GM23338 (cell line): ENCODE measurements around the gene MLH1. TPM values are rescaled to one million over a fixed set of nuclear protein-coding genes. Genes with fewer than 3 reads are reported as not detected.

ENCODE experiments used
- ATAC-seq: fragments of 200-7000 bp; cut with Tn5 transposase; 3 replicates; pipeline ENCODE4 v1.9.1; 2020
- DNase-seq: peaks from one replicate; pipeline ENCODE4 v3.0.0-alpha.2; 2015; ENCODE audit warnings: low spot score
- H2AFZ ChIP-seq: fragments of 200-600 bp; sonication (generic); 2 replicates; pipeline ENCODE4 v1.8.0; 2016; ENCODE audit warnings: antibody characterized with exemption, mild to moderate bottlenecking, moderate library complexity
- H3F3A ChIP-seq: fragments of 200-600 bp; sonication (generic); replicated peaks from 2 replicates; pipeline ENCODE4 v1.8.0; 2017; ENCODE audit warnings: antibody characterized with exemption, mixed run types, low read depth
- H3K27ac ChIP-seq: fragments of 200-600 bp; sonication (generic); 2 replicates; pipeline ENCODE4 v1.6.1; 2016; ENCODE audit warnings: low read depth
- H3K27me3 ChIP-seq: fragments of 200-600 bp; sonication (generic); 2 replicates; pipeline ENCODE4 v1.8.0; 2016; ENCODE audit warnings: mild to moderate bottlenecking, mixed run types, moderate library complexity; ENCODE audit not compliant: insufficient read depth
- H3K36me3 ChIP-seq: fragments of 200-600 bp; sonication (generic); 2 replicates; pipeline ENCODE4 v1.8.0; 2016; ENCODE audit warnings: mild to moderate bottlenecking; ENCODE audit not compliant: insufficient read depth
- H3K4me1 ChIP-seq: fragments of 200-600 bp; sonication (generic); 2 replicates; pipeline ENCODE4 v1.8.0; 2016; ENCODE audit warnings: mild to moderate bottlenecking, moderate library complexity; ENCODE audit not compliant: insufficient read depth
- H3K4me2 ChIP-seq: fragments of 200-600 bp; sonication (generic); 2 replicates; pipeline ENCODE4 v1.7.1; 2017; ENCODE audit warnings: mixed run types
- H3K4me3 ChIP-seq: fragments of 200-600 bp; sonication (generic); 2 replicates; pipeline ENCODE4 v1.6.1; 2016; ENCODE audit warnings: mixed run types
- H3K79me2 ChIP-seq: fragments of 200-600 bp; sonication (generic); replicated peaks from 2 replicates; pipeline ENCODE4 v1.8.0; 2017; ENCODE audit warnings: mild to moderate bottlenecking; ENCODE audit not compliant: insufficient read depth
- H3K9me2 ChIP-seq: fragments of 200-600 bp; sonication (generic); 2 replicates; pipeline ENCODE4 v1.8.0; 2017; ENCODE audit not compliant: insufficient read depth
- H4K20me1 ChIP-seq: fragments of 200-600 bp; sonication (generic); replicated peaks from 2 replicates; pipeline ENCODE4 v1.8.0; 2017; ENCODE audit warnings: mild to moderate bottlenecking; ENCODE audit not compliant: insufficient read depth
- H3K27ac Mint-ChIP-seq: 2 replicates; pipeline ENCODE4 v1.8.0; 2020; ENCODE audit warnings: inconsistent platforms, mild to moderate bottlenecking, moderate library complexity, mixed read lengths
- H3K27me3 Mint-ChIP-seq: 3 replicates; pipeline ENCODE4 v1.8.0; 2022; ENCODE audit warnings: low read depth, mild to moderate bottlenecking, moderate library complexity, mixed read lengths, inconsistent platforms; ENCODE audit not compliant: insufficient read depth, poor library complexity
- H3K36me3 Mint-ChIP-seq: 3 replicates; pipeline ENCODE4 v1.8.0; 2021; ENCODE audit warnings: low read depth, mild to moderate bottlenecking, inconsistent platforms, moderate library complexity, mixed read lengths
- H3K4me1 Mint-ChIP-seq: 3 replicates; pipeline ENCODE4 v1.8.0; 2020; ENCODE audit warnings: mild to moderate bottlenecking, inconsistent platforms, mixed read lengths
- H3K4me3 Mint-ChIP-seq: 3 replicates; pipeline ENCODE4 v1.8.0; 2021; ENCODE audit warnings: moderate library complexity, mild to moderate bottlenecking, inconsistent platforms, mixed read lengths
- H3K9me3 Mint-ChIP-seq: 3 replicates; pipeline ENCODE4 v1.8.0; 2020; ENCODE audit warnings: moderate library complexity, mild to moderate bottlenecking, inconsistent platforms, mixed read lengths
- CTCF ChIP-seq, 2 experiments: fragments of 200-600 bp in 1 of 2; sonication (generic) in 1 of 2; conservative IDR thresholded peaks; 2 replicates each; pipeline versions ENCODE4 v1.5.1 to v1.6.1; 2016 to 2017; ENCODE audit warnings: antibody characterized with exemption in 2 of 2, low read depth in 2 of 2, mild to moderate bottlenecking in 2 of 2, moderate library complexity in 1 of 2
- ETS1 ChIP-seq: IDR thresholded peaks from 2 replicates; pipeline ENCODE4 v1.6.1; 2016; ENCODE audit warnings: antibody characterized with exemption
- EZH2 ChIP-seq: fragments of 200-600 bp; sonication (generic); IDR thresholded peaks from one replicate; pipeline ENCODE4 v1.8.0; 2017; ENCODE audit warnings: antibody characterized with exemption, mild to moderate bottlenecking, low read depth; ENCODE audit not compliant: unreplicated experiment
- EZH2phosphoT487 ChIP-seq: fragments of 200-600 bp; sonication (generic); IDR thresholded peaks from one replicate; pipeline ENCODE4 v1.8.1; 2018; ENCODE audit warnings: antibody characterized with exemption; ENCODE audit not compliant: unreplicated experiment
- JUNB ChIP-seq: IDR thresholded peaks from one replicate; pipeline ENCODE4 v1.6.1; 2016; ENCODE audit warnings: antibody characterized with exemption; ENCODE audit not compliant: unreplicated experiment
- NANOG ChIP-seq: IDR thresholded peaks from 2 replicates; pipeline ENCODE4 v1.6.1; 2016; ENCODE audit warnings: antibody characterized with exemption, borderline replicate concordance
- POLR2AphosphoS5 ChIP-seq: IDR thresholded peaks from 2 replicates; pipeline ENCODE4 v1.6.1; 2016; ENCODE audit warnings: antibody characterized with exemption, low read depth
- REST ChIP-seq: IDR thresholded peaks from one replicate; pipeline ENCODE4 v1.6.1; 2018; ENCODE audit warnings: antibody characterized with exemption; ENCODE audit not compliant: unreplicated experiment
- ZNF114 ChIP-seq: fragments of 250-450 bp; sonication (Bioruptor Pico); IDR thresholded peaks from 2 replicates; pipeline ENCODE4 v1.5.0; 2020; ENCODE audit warnings: mild to moderate bottlenecking, moderate library complexity
- ZNF331 ChIP-seq: fragments of 250-450 bp; sonication (Bioruptor Pico); IDR thresholded peaks from 2 replicates; pipeline ENCODE4 v1.5.0; 2020; ENCODE audit warnings: low read depth, mild to moderate bottlenecking, moderate library complexity
- polyA plus RNA-seq: library from polyadenylated mRNA; unstranded; fragments of >200 nt; fragmentation: Nextera tagmentation; extraction: Ambion mirVana; gene quantifications from 2 replicates; pipeline ENCODE4 v1.2.1, GENCODE V29; 2016
- total RNA-seq: library from RNA; depleted of rRNA; stranded (reverse); fragments of >200 nt; shearing (Covaris generic); gene quantifications from 2 replicates; pipeline ENCODE4 v1.2.3, GENCODE V29; 2014

MLH1 gene
- total and polyA plus RNA-seq, 2 experiments from 2014 or later, result 31.7 to 58.0 TPM

- TF ChIP-seq ETS1 (no peak), NANOG (no peak), ZNF114 (CRISPR knock-in tag) (no peak), JUNB (no peak)
Measured at GRCh38 chr3:36954452-36955134, 38.7 kb upstream of the MLH1 start (continued).

- H3K27me3 ChIP-seq, result no peaks in the 10 kb centered on the region
- Mint-ChIP-seq H3K4me3 (no peak overlapping the region), H3K4me1 (peaks cover 10% of the 10 kb centered on the region), H3K27me3 (peaks cover 4% of the 10 kb centered on the region), H3K9me3 (no peaks in the 10 kb centered on the region), H3K27ac (no peak overlapping the region), H3K36me3 (no peaks in the 10 kb centered on the region)
- H2AFZ ChIP-seq, result no peak overlapping the region
- TF ChIP-seq REST (no peak), EZH2phosphoT487 (no peak), CTCF (conservative IDR thresholded peaks at IDR 0.05; ENCODE audit: low read depth in 2 of 2) (no peak), POLR2AphosphoS5 (no peak), ZNF331 (CRISPR knock-in tag) (no peak), ETS1 (no peak), JUNB (no peak), EZH2 (no peak), NANOG (no peak)
- no peak overlapping the region for H3K27ac ChIP-seq
- H3K36me3 ChIP-seq, result no peaks in the 10 kb centered on the region
- H3K4me3 ChIP-seq, result no peak overlapping the region
- no peak overlapping the region for H3K4me2 ChIP-seq
- no peaks in the 10 kb centered on the region for H3F3A ChIP-seq
- no peaks in the 10 kb centered on the region for H4K20me1 ChIP-seq
- DNase-seq (no peak), ATAC-seq (no peak)
- H3K4me1 ChIP-seq, result 0 out of 2 replicates have a peak, but pooled peaks cover 3% of the 10 kb centered on the region
- H3K79me2 ChIP-seq, result no peaks in the 10 kb centered on the region
- H3K9me2 ChIP-seq, result peaks cover 3% of the 10 kb centered on the region; the same call in 1 of the 2 replicates
Measured at GRCh38 chr3:36956155-36956554, 37.2 kb upstream of the MLH1 start.
